GM21390 (cell line): Measurements from ENCODE around the gene BEND3.
"Not testable (repeated sequence)": the region's sequence is repeated elsewhere in the genome, so short reads cannot be mapped to it uniquely, and the experiment has no call there.

Experiments used
- ATAC-seq: cut with Tn5 transposase; IDR thresholded peaks from one replicate; pipeline ENCODE4 v1.9.1; 2021; ENCODE audit not compliant: unreplicated experiment

BEND3 gene

DNA sequence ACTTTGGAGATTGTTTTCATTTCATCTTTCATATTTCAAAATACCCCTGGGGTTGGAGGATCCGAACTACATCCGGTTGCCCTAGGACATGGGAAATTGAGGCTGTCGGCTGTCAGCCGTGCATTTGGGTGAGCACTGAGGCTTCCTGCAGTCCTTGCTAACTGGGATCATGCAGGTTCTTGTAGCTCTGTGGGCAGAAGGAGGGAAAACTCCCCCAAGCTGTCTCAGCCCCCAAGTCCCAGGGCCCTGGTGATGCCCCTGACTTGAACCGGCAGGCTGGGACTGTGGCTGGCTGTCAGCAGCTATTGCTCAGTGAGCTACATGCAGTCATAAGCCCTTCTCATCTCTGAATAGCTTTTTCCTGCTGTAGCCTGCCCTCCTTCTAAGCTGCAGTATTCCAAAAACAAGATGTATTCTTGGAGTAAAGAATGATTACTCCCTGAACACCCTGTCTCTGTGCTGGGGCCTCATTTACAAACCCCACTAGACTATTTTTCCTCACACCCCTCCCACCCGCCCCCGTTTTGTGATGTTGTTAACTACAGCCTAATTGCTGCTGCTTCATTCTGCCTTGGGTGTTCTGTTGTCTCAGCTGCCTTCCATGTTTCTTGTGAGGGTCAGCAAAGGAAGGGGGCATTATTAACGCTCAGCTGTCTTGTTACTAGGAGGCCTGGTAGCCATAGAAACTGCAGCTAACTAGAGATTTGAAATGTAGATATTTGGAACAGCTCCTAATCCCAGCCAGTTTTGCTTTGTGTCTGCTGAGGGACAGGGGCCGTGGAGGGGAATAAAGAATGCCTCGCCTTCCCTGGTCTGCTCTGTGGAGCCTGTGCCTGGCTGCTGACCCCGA lies 69.3 kb downstream of the BEND3 start:
- no peak for ATAC-seq

DNA sequence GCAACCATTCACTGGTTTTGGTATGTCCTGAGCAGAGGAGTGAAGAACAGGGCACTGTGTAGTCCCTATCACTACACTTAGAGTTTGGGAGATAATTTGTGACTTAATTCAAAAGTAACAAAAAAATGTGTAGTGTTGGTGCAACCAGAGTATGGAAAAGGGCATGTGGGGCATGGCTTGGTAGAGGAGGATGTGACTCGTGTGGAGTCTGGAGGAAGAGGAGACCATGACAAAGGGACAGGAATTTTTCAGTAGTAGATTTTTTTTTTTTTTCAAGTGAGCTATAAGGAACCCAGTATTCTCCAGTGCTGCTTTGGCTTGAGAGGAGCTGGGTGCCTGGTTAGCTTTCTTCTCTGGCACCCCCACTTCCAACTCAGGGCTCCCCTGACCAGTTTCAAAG lies 82.2 kb downstream of the BEND3 start:
- no peak for ATAC-seq

DNA sequence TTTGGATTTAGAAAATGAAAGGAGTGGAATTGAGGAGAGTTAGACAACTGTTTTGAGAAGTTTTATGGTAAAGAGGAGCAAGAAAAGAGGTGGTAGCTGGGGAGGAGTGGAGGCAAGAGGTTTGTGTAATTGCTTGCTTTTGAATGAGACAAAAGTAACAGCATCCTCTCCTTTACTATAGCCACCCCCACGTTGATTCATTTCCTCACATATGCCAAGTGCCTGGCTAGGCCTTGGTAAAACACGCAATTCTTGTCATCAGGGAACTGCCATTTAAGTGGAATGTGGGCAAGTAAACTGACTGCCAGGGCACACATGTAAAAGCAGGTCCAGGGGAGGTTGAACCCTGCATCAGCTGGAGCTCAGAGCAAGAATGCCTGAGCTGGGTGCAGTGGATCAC lies 83.3 kb downstream of the BEND3 start:
- ATAC-seq = no peak

DNA sequence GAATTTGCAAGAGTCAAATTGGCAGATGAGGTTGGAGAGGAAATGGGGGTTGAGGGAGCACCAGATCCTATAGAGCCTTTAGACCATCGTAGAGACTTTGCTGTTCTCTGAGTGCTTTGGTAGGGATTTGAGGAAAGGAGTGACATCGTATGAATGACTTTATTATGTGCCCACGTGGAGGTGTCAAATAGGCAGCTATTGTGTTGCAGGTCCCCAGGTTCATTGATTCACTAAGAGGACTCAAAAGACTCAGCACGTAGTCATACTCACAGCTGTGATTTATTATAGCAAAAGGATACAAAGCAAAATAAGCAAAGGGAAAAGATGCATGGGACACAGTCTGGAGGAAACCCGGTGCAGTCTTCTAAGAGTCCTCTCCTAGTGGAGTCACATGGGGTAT lies 85.2 kb downstream of the BEND3 start:
- no peak for ATAC-seq

DNA sequence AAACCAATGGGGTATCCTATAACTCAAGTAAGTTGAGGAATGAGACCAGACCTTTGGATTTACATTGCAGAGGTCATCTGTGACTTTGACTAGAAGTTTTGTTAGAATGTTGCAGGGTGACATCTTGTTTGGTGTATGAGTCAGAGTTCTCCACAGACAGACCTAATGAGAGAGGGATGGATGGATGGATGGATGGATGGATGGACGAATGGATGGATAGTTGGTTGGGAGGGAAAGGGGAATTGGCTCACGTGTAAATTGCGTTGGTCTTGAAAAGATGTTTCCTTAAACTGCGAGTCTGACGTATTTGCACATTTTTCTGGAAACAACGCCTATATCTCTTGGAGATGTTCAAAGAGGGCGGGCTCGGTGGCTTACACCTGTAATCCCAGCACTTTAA lies 88.3 kb downstream of the BEND3 start:
- no peak for ATAC-seq

DNA sequence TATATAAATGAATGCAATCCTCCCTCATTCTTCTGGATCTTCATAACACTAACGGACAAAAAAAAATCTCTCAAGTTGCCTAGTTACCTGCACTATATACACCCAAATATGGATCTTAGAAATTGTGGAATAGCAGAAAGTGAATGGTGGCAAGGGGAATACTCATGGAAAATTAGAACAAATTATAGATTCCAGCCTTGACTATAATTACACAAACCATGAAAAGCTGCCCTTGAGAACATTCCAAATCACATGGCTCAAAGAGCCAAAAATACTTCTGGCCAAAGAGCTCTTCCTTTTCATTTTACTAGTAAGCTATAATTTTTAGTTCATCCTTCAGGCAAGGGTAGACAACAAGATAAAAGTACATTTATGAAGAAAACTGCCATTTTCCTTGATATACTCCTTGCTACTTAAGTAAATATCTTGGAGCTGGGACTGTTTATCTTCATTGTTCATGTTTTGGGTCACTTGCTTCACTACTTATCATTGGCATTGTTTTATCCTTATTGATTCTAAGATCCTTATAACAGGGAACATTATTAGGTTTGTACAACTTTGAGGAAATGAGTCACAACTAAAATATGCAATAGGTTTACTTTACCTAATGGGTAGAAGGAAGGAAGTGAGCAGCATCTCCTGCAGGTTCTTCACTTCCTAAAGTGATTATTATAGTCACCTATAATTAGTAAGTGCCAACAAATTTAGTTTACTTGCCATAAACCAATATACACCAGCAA lies 93.7 kb downstream of the BEND3 start:
- no peak for ATAC-seq

DNA sequence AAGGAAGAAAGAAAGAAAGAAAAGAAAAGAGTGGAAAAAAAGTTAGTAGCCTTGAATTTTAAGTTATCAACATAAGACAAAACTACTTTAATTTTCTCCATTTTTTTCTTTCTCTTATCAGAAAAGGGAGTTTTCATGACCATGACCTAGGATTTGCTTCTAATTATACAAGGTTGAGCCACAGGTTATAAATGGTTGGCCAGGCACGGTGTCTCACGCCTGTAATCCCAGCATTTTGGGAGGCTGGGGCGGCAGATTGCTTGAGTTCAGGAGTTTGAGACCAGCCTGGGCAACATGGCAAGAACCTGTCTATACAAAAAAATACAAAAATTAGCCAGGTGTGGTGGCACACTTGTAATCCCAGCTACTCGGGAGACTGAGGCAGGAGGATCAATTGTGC lies 95.1 kb downstream of the BEND3 start:
- ATAC-seq = no peak

DNA sequence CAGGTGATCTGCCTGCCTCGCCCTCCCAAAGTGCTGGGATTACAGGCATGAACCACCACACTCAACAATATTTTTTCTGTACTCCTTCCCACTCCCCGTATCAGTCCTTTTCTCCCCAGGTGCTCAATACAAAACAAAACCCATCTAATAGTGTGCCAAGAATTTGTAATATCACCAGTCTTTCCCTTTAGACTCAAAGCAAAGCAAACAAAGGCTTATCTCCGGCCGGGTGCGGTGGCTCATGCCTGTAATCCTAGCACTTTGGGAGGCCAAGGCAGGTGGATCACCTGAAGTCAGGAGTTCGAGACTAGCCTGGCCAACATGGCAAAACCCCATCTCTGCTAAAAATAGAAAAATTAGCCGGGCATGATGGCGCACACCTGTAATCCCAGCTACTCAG lies 95.7 kb downstream of the BEND3 start:
- not testable (repeated sequence) for ATAC-seq

DNA sequence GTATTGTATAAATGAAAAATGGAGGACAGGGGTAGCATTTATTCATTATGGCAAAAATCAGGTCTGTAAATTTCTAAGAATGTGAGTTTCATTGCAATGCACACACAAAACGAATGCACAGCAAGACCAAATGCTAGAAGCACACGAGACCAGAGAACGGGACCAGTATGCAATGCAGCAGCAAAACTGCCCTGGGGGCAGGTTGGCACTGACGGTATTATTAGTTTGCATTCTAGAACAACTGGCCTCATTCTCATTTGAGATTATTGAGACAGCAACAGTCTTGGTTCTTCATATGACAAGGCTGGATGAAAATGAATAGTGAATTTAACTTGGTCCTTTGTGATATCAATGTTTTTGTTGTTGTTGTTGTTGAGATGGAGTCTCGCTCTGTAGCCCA lies 96.3 kb downstream of the BEND3 start:
- no peak for ATAC-seq
